ENCODE data around the gene ANO4.

Gene ANO4

GRCh38 chr12:101051151-101051550, 256.6 kb downstream of the ANO4 start:
- Histone ChIP-seq H3K27ac (replicated peaks) (no peak overlapping the region), H3K4me3 (replicated peaks; ENCODE audit: insufficient read depth, low read length) (no peak overlapping the region), H3K27me3 (ENCODE audit: insufficient read depth, poor library complexity, severe bottlenecking) (no peaks in the 10 kb centered on the region)
- TF ChIP-seq POLR2AphosphoS5 (IDR thresholded peaks at IDR 0.05; ENCODE audit: low read depth): no peak
- TF ChIP-seq SPI1 (IDR thresholded peaks at IDR 0.05; ENCODE audit: borderline replicate concordance, low read depth): no peak
- TF ChIP-seq REST (IDR thresholded peaks at IDR 0.05; ENCODE audit: insufficient replicate concordance, low read depth): no peak
- TF ChIP-seq CTCF (IDR thresholded peaks at IDR 0.05; ENCODE audit: insufficient read depth, low read length): no peak
- TF ChIP-seq GABPA (IDR thresholded peaks at IDR 0.05; ENCODE audit: low read depth): no peak
- DNase-seq (ENCODE audit: low read depth in 1 of 2, low spot score in 1 of 2): no peak

- no peaks in the 10 kb centered on the region for H3K27me3 ChIP-seq (ENCODE audit: insufficient read depth, poor library complexity, severe bottlenecking)
- DNase-seq (ENCODE audit: low read depth in 1 of 2, low spot score in 1 of 2): no peak
- no peak overlapping the region for H3K4me3 ChIP-seq (replicated peaks; ENCODE audit: insufficient read depth, low read length)
- no peak overlapping the region for H3K27ac ChIP-seq (replicated peaks)
- TF ChIP-seq POLR2AphosphoS5 (IDR thresholded peaks at IDR 0.05; ENCODE audit: low read depth) (no peak), SPI1 (IDR thresholded peaks at IDR 0.05; ENCODE audit: borderline replicate concordance, low read depth) (no peak), REST (IDR thresholded peaks at IDR 0.05; ENCODE audit: insufficient replicate concordance, low read depth) (no peak), CTCF (IDR thresholded peaks at IDR 0.05; ENCODE audit: insufficient read depth, low read length) (no peak), GABPA (IDR thresholded peaks at IDR 0.05; ENCODE audit: low read depth) (no peak)
Measured at GRCh38 chr12:101051901-101052550, 257.4 kb downstream of the ANO4 start.

- DNase-seq (ENCODE audit: low read depth in 1 of 2, low spot score in 1 of 2): no peak
- no peak overlapping the region for H3K27ac ChIP-seq (replicated peaks)
- no peaks in the 10 kb centered on the region for H3K27me3 ChIP-seq (ENCODE audit: insufficient read depth, poor library complexity, severe bottlenecking)
- no peak overlapping the region for H3K4me3 ChIP-seq (replicated peaks; ENCODE audit: insufficient read depth, low read length)
- TF ChIP-seq SPI1 (IDR thresholded peaks at IDR 0.05; ENCODE audit: borderline replicate concordance, low read depth) (no peak), CTCF (IDR thresholded peaks at IDR 0.05; ENCODE audit: insufficient read depth, low read length) (no peak), POLR2AphosphoS5 (IDR thresholded peaks at IDR 0.05; ENCODE audit: low read depth) (no peak), GABPA (IDR thresholded peaks at IDR 0.05; ENCODE audit: low read depth) (no peak), REST (IDR thresholded peaks at IDR 0.05; ENCODE audit: insufficient replicate concordance, low read depth) (no peak)
Measured at GRCh38 chr12:101053203-101053602, 258.6 kb downstream of the ANO4 start.

All from HL-60 (cell line).